Measurements from ENCODE around the gene FBXO17.

FBXO17 gene

DNA sequence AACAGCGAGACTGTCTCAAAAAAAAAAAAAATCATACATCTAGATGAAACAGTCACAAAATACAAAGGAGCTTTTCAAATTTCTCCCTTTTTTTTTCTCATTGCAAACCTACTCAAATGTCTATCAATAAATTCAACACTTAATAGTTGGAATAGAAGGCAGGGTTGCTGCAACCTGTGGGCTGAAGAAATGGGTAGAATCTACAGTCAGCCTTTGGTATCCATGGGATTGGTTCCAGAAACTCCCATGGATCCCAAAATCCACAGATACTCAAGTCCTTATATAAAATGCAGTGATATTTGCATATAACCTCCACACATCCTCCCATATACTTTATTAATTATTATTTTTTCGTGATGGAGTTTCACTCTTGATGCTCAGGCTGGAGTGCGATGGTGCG, 42.1 kb upstream of the FBXO17 start:
- Histone ChIP-seq H3K27me3 (ENCODE audit: insufficient read depth, low read length, poor library complexity) (no peaks in the 10 kb centered on the region), H2AFZ (ENCODE audit: low read depth, low read length) (no peak overlapping the region), H4K20me1 (ENCODE audit: insufficient read depth, low read length) (no peaks in the 10 kb centered on the region), H3K4me3 (ENCODE audit: low read depth in 1 of 2, low read length in 2 of 2) (no peak overlapping the region), H3K4me1 (ENCODE audit: insufficient read depth, low read length) (no peaks in the 10 kb centered on the region), H3K27ac (ENCODE audit: low read length) (no peak overlapping the region), H3K36me3 (ENCODE audit: insufficient read depth, low read length) (no peaks in the 10 kb centered on the region), H3K9me3 (ENCODE audit: insufficient read depth, low read length, severe bottlenecking) (no peaks in the 10 kb centered on the region), H3K4me2 (ENCODE audit: insufficient read depth, low read length) (no peak overlapping the region), H3K79me2 (ENCODE audit: insufficient read depth, low read length) (no peaks in the 10 kb centered on the region), H3K9ac (ENCODE audit: low read depth, low read length) (no peak overlapping the region)
- ATAC-seq (ENCODE audit: insufficient read depth, low read depth) (no peak), DNase-seq (no peak)
- no peak for TF ChIP-seq CTCF (IDR thresholded peaks at IDR 0.05; ENCODE audit: borderline replicate concordance, extremely low read depth, low read length, poor library complexity, severe bottlenecking)
- TF ChIP-seq EZH2 (IDR thresholded peaks at IDR 0.05; ENCODE audit: borderline replicate concordance, low read depth, low read length, severe bottlenecking): no peak

GRCh38 chr19:39017026-39017425, 41.5 kb upstream of the FBXO17 start:
- no peak overlapping the region for H2AFZ ChIP-seq (ENCODE audit: low read depth, low read length)
- no peak for ATAC-seq (ENCODE audit: insufficient read depth, low read depth)

GRCh38 chr19:39014037-39014436, 38.5 kb upstream of the FBXO17 start:
- no peak overlapping the region for H2AFZ ChIP-seq (ENCODE audit: low read depth, low read length)
- H3K36me3 ChIP-seq (ENCODE audit: insufficient read depth, low read length): no peaks in the 10 kb centered on the region
- H3K27me3 ChIP-seq (ENCODE audit: insufficient read depth, low read length, poor library complexity): no peaks in the 10 kb centered on the region
- H3K9ac ChIP-seq (ENCODE audit: low read depth, low read length): no peak overlapping the region
- no peaks in the 10 kb centered on the region for H4K20me1 ChIP-seq (ENCODE audit: insufficient read depth, low read length)
- no peak for DNase-seq
- TF ChIP-seq EZH2 (IDR thresholded peaks at IDR 0.05; ENCODE audit: borderline replicate concordance, low read depth, low read length, severe bottlenecking): no peak
- no peak for TF ChIP-seq CTCF (IDR thresholded peaks at IDR 0.05; ENCODE audit: borderline replicate concordance, extremely low read depth, low read length, poor library complexity, severe bottlenecking)
- no peak overlapping the region for H3K27ac ChIP-seq (ENCODE audit: low read length)
- H3K79me2 ChIP-seq (ENCODE audit: insufficient read depth, low read length): no peaks in the 10 kb centered on the region
- no peak overlapping the region for H3K4me3 ChIP-seq (ENCODE audit: low read depth in 1 of 2, low read length in 2 of 2)
- no peak overlapping the region for H3K4me2 ChIP-seq (ENCODE audit: insufficient read depth, low read length)
- no peak for ATAC-seq (ENCODE audit: insufficient read depth, low read depth)
- H3K9me3 ChIP-seq (ENCODE audit: insufficient read depth, low read length, severe bottlenecking): no peaks in the 10 kb centered on the region
- H3K4me1 ChIP-seq (ENCODE audit: insufficient read depth, low read length): no peaks in the 10 kb centered on the region

More at GRCh38 chr19:39017026-39017425, 41.5 kb upstream of the FBXO17 start:
- Histone ChIP-seq H3K9ac (ENCODE audit: low read depth, low read length) (no peak overlapping the region), H4K20me1 (ENCODE audit: insufficient read depth, low read length) (no peaks in the 10 kb centered on the region), H3K79me2 (ENCODE audit: insufficient read depth, low read length) (no peaks in the 10 kb centered on the region), H3K36me3 (ENCODE audit: insufficient read depth, low read length) (no peaks in the 10 kb centered on the region), H3K4me3 (ENCODE audit: low read depth in 1 of 2, low read length in 2 of 2) (no peak overlapping the region), H3K27me3 (ENCODE audit: insufficient read depth, low read length, poor library complexity) (no peaks in the 10 kb centered on the region), H3K9me3 (ENCODE audit: insufficient read depth, low read length, severe bottlenecking) (no peaks in the 10 kb centered on the region), H3K4me1 (ENCODE audit: insufficient read depth, low read length) (no peaks in the 10 kb centered on the region), H3K4me2 (ENCODE audit: insufficient read depth, low read length) (no peak overlapping the region), H3K27ac (ENCODE audit: low read length) (no peak overlapping the region)
- TF ChIP-seq EZH2 (IDR thresholded peaks at IDR 0.05; ENCODE audit: borderline replicate concordance, low read depth, low read length, severe bottlenecking) (no peak), CTCF (IDR thresholded peaks at IDR 0.05; ENCODE audit: borderline replicate concordance, extremely low read depth, low read length, poor library complexity, severe bottlenecking) (no peak)
- no peak for DNase-seq

DNA sequence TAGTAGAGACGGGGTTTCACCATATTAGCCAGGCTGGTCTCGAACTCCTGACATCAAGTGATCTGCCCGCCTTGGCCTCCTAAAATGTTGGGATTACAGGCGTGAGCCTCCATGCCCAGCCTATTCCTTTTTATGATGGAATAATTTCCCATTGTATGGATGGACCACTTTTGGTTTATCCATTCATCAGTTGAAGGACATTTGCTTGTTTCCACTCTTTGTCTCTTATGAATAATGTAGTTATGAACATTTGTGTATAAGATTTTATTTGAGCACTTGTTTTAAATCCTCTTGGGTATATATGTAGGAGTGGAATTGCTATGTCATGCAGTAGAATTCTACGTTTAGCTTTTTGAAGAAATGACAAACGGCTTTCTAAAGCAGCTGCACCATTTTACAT, 33.5 kb upstream of the FBXO17 start:
- H3K4me2 ChIP-seq (ENCODE audit: insufficient read depth, low read length): no peak overlapping the region
- no peak overlapping the region for H2AFZ ChIP-seq (ENCODE audit: low read depth, low read length)
- ATAC-seq (ENCODE audit: insufficient read depth, low read depth) (no peak), DNase-seq (no peak)
- no peak overlapping the region for H3K4me3 ChIP-seq (ENCODE audit: low read depth in 1 of 2, low read length in 2 of 2)
- H3K27ac ChIP-seq (ENCODE audit: low read length): no peak overlapping the region
- no peaks in the 10 kb centered on the region for H4K20me1 ChIP-seq (ENCODE audit: insufficient read depth, low read length)
- H3K9me3 ChIP-seq (ENCODE audit: insufficient read depth, low read length, severe bottlenecking): no peaks in the 10 kb centered on the region
- no peaks in the 10 kb centered on the region for H3K79me2 ChIP-seq (ENCODE audit: insufficient read depth, low read length)
- H3K9ac ChIP-seq (ENCODE audit: low read depth, low read length): no peak overlapping the region
- no peaks in the 10 kb centered on the region for H3K27me3 ChIP-seq (ENCODE audit: insufficient read depth, low read length, poor library complexity)
- H3K36me3 ChIP-seq (ENCODE audit: insufficient read depth, low read length): no peaks in the 10 kb centered on the region
- no peak for TF ChIP-seq CTCF (IDR thresholded peaks at IDR 0.05; ENCODE audit: borderline replicate concordance, extremely low read depth, low read length, poor library complexity, severe bottlenecking)
- TF ChIP-seq EZH2 (IDR thresholded peaks at IDR 0.05; ENCODE audit: borderline replicate concordance, low read depth, low read length, severe bottlenecking): no peak
- H3K4me1 ChIP-seq (ENCODE audit: insufficient read depth, low read length): no peaks in the 10 kb centered on the region

Measured in DND-41 (cell line).